Spleen (tissue), 7 donors: ENCODE measurements around the gene CDC42BPG.

Experiments used
- POLR2A ChIP-seq, 3 donors: fragments of 450-650 bp; IDR thresholded peaks; one replicate each; pipeline ENCODE4 v1.5.1; 2017; ENCODE audit warnings: antibody characterized with exemption in 3 of 3, mild to moderate bottlenecking in 1 of 3
- POLR2AphosphoS5 ChIP-seq, 3 donors: sonication (generic); formaldehyde crosslinking; IDR thresholded peaks; one replicate each; pipeline ENCODE4 v1.5.1; 2017; ENCODE audit warnings: antibody characterized with exemption in 3 of 3
- TF ChIP-seq, protein P1 (sequence below), 11 experiments: fragments of 200-600 bp in 7 of 11; fragments of 450-650 bp in 4 of 11; sonication (generic) in 4 of 11; IDR thresholded peaks in 8 of 11; conservative IDR thresholded peaks in 3 of 11; 1 replicate in 7 of 11; 2 replicates in 4 of 11; pipeline versions ENCODE4 v1.4.0 to v1.8.0; 2016 to 2021; ENCODE audit warnings: antibody characterized with exemption in 11 of 11, inconsistent platforms in 4 of 11, mild to moderate bottlenecking in 1 of 11
- donor health status: DM: no; HTN: no; CAD: no; lungs with moderate emphysema.
- donor health status: DM: no; HTN: no; CAD: no.
- donor health status: DM: no; HTN: no; CAD: no.

DNA sequence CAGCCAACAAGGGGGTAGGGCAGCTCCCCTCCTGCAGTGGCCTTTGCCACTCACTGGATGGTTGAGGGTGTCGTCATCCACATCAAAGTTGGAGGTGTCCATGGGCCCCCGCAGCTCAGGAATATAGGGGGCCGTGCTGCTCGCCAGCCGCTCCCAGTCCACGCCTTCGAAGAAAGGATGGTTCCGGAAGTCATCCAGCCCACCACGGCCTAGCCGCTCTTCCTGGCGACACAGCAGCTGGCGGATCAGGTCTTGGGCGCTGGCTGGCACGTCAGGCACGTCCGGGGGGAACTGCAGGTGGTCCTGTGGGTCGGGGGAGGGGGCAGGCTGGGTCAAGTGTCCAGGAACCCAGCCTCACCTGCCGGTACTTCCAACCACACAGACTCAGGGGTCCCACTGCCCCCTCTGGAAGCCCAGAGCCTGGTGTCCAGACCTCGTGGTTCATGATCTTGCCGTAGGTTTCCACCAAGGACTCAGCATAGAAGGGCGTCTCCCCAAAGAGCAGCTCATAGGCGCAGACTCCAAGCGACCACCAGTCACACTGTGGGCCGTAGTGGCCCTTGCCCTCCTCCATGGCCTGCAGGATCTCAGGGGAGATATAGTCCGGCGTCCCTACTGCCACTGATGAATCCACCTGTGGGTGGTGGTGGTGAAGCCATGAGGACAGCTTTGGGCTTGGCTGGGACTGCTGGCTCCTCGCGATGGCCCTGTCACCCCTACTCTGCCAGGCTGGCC, 5.7 kb downstream of the CDC42BPG start:
- TF ChIP-seq POLR2A (IDR thresholded peaks at IDR 0.05) (no peak), POLR2AphosphoS5 (IDR thresholded peaks at IDR 0.05) (no peak)
- TF ChIP-seq, protein P1, sequence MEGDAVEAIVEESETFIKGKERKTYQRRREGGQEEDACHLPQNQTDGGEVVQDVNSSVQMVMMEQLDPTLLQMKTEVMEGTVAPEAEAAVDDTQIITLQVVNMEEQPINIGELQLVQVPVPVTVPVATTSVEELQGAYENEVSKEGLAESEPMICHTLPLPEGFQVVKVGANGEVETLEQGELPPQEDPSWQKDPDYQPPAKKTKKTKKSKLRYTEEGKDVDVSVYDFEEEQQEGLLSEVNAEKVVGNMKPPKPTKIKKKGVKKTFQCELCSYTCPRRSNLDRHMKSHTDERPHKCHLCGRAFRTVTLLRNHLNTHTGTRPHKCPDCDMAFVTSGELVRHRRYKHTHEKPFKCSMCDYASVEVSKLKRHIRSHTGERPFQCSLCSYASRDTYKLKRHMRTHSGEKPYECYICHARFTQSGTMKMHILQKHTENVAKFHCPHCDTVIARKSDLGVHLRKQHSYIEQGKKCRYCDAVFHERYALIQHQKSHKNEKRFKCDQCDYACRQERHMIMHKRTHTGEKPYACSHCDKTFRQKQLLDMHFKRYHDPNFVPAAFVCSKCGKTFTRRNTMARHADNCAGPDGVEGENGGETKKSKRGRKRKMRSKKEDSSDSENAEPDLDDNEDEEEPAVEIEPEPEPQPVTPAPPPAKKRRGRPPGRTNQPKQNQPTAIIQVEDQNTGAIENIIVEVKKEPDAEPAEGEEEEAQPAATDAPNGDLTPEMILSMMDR (IDR thresholded peaks at IDR 0.05 in 8 of 11, conservative IDR thresholded peaks at IDR 0.05 in 3 of 11), result no peak
